ENCODE data around the gene RABGGTA. TPM values are rescaled to one million over a fixed set of nuclear protein-coding genes. Genes with fewer than 3 reads are reported as not detected.

The RABGGTA gene
- total RNA-seq, 1 experiment from 2014 or later = 25.6 TPM

DNA sequence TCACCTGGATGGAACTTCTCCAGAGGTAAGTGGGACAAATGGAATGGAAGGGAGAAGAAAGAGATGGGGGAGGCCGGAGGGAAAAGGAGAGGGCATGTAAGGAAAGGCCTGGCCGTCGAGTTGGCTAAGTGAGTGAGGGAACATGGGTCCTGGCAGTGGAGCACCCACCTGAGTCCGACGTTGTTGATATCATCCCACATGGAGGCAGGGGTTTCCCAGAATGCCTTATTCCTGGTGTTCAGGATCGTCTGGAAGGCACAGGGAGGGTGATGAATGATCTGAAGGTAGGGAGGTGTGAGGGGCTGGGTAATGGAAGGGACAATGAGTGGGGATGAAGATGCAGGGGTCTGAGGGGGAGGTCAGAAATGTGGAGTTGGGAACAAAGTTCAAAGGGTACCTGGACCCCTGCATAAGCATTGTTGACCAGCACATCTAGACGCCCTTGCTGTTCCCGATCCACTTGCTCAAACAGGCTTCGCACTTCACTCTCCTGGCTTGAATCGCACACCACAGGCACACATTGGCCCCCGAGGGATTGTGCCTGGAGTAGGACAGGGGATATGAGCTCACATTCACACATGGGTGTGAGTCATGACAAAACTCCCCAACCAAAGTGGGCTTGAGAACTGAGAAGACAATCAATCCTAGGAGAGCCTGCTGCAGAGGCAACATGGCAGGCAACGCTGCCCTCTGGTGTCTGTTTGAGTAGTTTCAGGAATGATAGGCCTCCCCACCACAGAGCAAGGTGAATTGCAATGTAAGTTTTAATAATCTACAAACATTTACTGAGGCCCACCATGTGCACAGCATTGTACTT lies 25.2 kb upstream of the RABGGTA start:
- no peak overlapping the region for H3K4me2 ChIP-seq (ENCODE audit: insufficient read depth, insufficient read length, low read length)
- Mint-ChIP-seq H3K36me3 (ENCODE audit: insufficient read depth in 1 of 3, low read depth in 3 of 3) (peaks cover 4 to 35% (median 20%) of the 10 kb centered on the region in 3 experiments), H3K4me1 (peaks cover 21 to 22% of the 10 kb centered on the region in 2 experiments), H3K9me3 (no peaks in the 10 kb centered on the region; a peak in 1 of 5 replicates), H3K27ac (peak overlapping the region in 1 of 3 experiments; percentile 95; a peak in 2 of 7 replicates), H3K27me3 (ENCODE audit: low read depth) (no peaks in the 10 kb centered on the region; the same call in 1 of the 2 replicates), H3K4me3 (peak overlapping the region in 1 of 2 experiments; percentile 21; a peak in 2 of 5 replicates)
- H3K56ac ChIP-seq (ENCODE audit: insufficient read length, low read depth, low read length) = no peak overlapping the region
- peaks cover 4% of the 10 kb centered on the region; the same call in 1 of the 2 replicates for H3K4me1 ChIP-seq (ENCODE audit: insufficient read depth, low read length)
- no peaks in the 10 kb centered on the region for H3K9me3 ChIP-seq (ENCODE audit: control insufficient read depth, low read depth, low read length)
- no peak overlapping the region for H4K8ac ChIP-seq (replicated peaks; ENCODE audit: insufficient read length, low read depth, low read length)
- WGBS (ENCODE audit: extremely low coverage, insufficient read length, low lambda C conversion rate) = no CpG with 5 or more reads among the region's 12 CpGs
- H4K20me1 ChIP-seq (ENCODE audit: control insufficient read depth, insufficient read depth, insufficient read length) = no peaks in the 10 kb centered on the region
- H3K14ac ChIP-seq (ENCODE audit: insufficient read depth, low read length) = no peak overlapping the region
- peaks cover 11% of the 10 kb centered on the region for H3K23me2 ChIP-seq (ENCODE audit: insufficient read length, low read depth, low read length, poor library complexity, severe bottlenecking)
- H3K23ac ChIP-seq (ENCODE audit: insufficient read length, low read depth, low read length) = no peak overlapping the region
- peaks cover 3% of the 10 kb centered on the region for H3K79me1 ChIP-seq (ENCODE audit: insufficient read depth, low read depth, low read length, poor library complexity, severe bottlenecking)
- no peak overlapping the region for H2BK120ac ChIP-seq (ENCODE audit: low read depth, low read length, poor library complexity, severe bottlenecking)
- DNase-seq = peak; percentile 68
- H3T11ph ChIP-seq (ENCODE audit: low read length) = no peak overlapping the region
- H4K5ac ChIP-seq (ENCODE audit: insufficient read length, low read depth, low read length) = no peak overlapping the region
- H3K27me3 ChIP-seq (ENCODE audit: insufficient read depth, low read length) = no peaks in the 10 kb centered on the region
- no peak overlapping the region for H4K91ac ChIP-seq (ENCODE audit: insufficient read length, low read depth, low read length)
- H3K9ac ChIP-seq (ENCODE audit: extremely low read depth, insufficient read length, low read length) = no peak overlapping the region
- H3K79me2 ChIP-seq (ENCODE audit: insufficient read depth, low read length) = peaks cover 4% of the 10 kb centered on the region; the same call in 1 of the 2 replicates
- no peak overlapping the region for H2AFZ ChIP-seq (ENCODE audit: low read length)
- no peak overlapping the region for H2AK5ac ChIP-seq (ENCODE audit: insufficient read length, low read length)
- H3K4ac ChIP-seq (ENCODE audit: low read depth, low read length) = no peak overlapping the region
- H3K27ac ChIP-seq (ENCODE audit: insufficient read length, low read depth, low read length) = no peak overlapping the region
- TF ChIP-seq, protein P1, sequence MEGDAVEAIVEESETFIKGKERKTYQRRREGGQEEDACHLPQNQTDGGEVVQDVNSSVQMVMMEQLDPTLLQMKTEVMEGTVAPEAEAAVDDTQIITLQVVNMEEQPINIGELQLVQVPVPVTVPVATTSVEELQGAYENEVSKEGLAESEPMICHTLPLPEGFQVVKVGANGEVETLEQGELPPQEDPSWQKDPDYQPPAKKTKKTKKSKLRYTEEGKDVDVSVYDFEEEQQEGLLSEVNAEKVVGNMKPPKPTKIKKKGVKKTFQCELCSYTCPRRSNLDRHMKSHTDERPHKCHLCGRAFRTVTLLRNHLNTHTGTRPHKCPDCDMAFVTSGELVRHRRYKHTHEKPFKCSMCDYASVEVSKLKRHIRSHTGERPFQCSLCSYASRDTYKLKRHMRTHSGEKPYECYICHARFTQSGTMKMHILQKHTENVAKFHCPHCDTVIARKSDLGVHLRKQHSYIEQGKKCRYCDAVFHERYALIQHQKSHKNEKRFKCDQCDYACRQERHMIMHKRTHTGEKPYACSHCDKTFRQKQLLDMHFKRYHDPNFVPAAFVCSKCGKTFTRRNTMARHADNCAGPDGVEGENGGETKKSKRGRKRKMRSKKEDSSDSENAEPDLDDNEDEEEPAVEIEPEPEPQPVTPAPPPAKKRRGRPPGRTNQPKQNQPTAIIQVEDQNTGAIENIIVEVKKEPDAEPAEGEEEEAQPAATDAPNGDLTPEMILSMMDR (conservative IDR thresholded peaks at IDR 0.05) = peak; percentile 80
- no peak overlapping the region for H2BK20ac ChIP-seq (ENCODE audit: low read depth, low read length, poor library complexity, severe bottlenecking)
- no peak overlapping the region for H2BK15ac ChIP-seq (ENCODE audit: low read depth, low read length)
- no peak overlapping the region for H2BK12ac ChIP-seq (ENCODE audit: insufficient read length, low read depth, low read length)
- no peak overlapping the region for H2BK5ac ChIP-seq (ENCODE audit: insufficient read length, low read length)
- H3K18ac ChIP-seq (ENCODE audit: insufficient read length, low read depth, low read length) = no peak overlapping the region

Data from H9 (cell line).